Right ventricle myocardium inferior (tissue), 1 donor: ENCODE measurements around the gene ARHGAP32. TPM values are rescaled to one million over a fixed set of nuclear protein-coding genes. Genes with fewer than 3 reads are reported as not detected.
"Not testable (repeated sequence)": the region's sequence is repeated elsewhere in the genome, so short reads cannot be mapped to it uniquely, and the experiment has no call there.

Experiments used
- ATAC-seq: fragments of 200-7000 bp; cut with Tn5 transposase; one replicate; pipeline ENCODE4 v1.9.1; 2020; ENCODE audit warnings: mild to moderate bottlenecking, moderate library complexity
- DNase-seq: peaks from one replicate; pipeline ENCODE4 v3.0.0; 2021; ENCODE audit errors: missing footprints
- intact Hi-C: fragments of 100-400 bp; cut with DNase I; formaldehyde crosslinking; loops from one replicate; pipeline ENCODE4 v1.11.0; 2022
- total RNA-seq: library from RNA; stranded (reverse); fragmentation: NEBNext Ultra II Directional; extraction: Animal tissue kit (Norgen Biotek cat#: 25700); gene quantifications from one replicate; pipeline ENCODE4 v1.2.1, GENCODE V29; 2021
- donor health status: DM: no; HTN: yes; CAD: no; lungs with severe emphysema.

ARHGAP32 gene
- total RNA-seq, 1 donor from 2014 or later, result 6.4 TPM

DNA sequence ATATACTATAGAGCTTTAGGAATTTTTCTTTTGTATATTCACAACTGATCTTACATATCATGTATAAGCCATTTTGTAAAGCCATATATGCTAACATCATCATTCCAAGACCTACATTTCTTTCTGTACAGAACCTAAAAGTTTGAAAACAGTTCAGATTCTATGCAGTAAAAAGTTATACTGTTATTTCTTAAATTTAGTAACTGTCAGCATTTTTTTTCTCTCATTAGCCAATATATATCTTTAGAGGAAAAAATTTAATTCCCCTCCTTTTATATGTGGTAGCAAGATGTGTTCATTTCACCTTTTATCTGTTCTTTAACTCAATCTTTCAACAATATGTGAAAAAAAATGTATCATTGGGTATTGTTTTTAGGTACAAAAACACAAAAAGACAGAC is 129.0 kb downstream of the ARHGAP32 start:
- no peak for ATAC-seq
- intact Hi-C loops, result no loop called here
- no peak for DNase-seq

DNA sequence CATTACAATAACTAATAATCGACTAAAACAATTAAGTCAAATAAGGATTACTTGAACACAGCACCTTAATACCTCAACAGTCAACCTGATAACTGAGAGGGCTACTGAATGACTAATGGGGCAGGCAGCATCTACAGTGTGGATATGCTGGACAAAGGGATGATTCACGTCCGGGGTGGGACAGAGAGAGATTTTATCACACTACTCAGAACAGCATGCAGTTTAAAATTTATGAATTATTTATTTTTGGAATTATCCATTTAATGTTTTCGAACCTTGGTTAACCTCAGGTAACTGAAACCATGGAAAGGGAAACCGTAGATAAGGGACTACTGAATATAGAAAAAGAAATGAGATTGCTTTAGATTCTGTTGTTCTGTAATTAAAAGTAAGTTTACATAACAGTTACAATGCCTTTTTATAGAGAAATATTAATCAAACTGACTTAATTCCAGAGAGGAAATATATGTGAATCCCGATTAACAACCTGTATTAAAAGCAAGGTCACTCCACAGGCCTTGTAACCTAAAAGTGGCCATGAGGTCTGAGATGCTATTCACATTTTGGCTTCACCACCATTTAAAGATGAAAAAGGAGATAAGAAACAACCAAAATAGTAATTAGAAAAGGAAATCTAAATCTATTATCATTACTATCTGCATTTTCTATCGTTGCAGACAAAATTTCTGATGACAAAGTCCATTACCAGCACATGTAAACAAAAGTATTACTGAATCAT is 130.5 kb downstream of the ARHGAP32 start:
- DNase-seq (no peak), ATAC-seq (no peak)
- intact Hi-C loops, result no loop called here

DNA sequence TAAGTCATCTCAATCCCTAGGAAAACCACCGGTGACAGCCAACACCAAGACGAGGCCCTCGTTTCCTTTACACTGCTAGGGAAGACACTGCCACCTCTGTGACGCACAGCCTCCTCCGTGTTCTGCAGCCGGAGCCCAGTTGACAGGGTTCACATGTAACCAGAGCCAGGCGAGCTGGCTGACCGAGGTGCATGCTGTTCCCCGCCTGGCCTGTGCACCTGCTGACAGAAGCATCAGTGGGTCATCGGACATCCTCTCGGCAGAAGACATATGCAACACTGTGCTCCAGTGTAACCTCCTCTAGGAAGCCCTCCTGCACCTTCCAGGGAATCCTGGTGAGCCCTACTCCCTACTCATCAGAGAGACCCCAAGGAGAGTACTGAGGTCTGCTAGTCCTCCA is 135.2 kb downstream of the ARHGAP32 start:
- ATAC-seq (no peak), DNase-seq (no peak)
- intact Hi-C loops, result no loop called here

DNA sequence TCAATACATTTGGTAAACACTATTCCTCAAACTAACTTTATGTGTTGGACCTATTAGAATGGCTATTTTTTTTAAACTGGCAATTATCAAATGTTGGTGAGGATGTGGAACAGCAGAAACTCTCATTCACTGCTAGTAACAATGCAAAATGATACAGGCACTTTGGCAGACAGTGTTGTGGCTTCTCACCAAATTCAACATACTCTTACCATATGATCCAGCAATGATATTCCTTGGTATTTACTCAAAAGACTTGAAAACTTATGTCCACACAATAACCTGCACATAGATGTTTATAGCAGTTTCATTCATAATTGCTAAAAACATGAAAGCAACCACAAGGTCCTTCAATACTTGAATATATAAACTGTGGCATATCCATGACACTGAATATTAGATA is 136.9 kb downstream of the ARHGAP32 start:
- ATAC-seq, result no peak
- no peak for DNase-seq
- intact Hi-C loops, result no loop called here

DNA sequence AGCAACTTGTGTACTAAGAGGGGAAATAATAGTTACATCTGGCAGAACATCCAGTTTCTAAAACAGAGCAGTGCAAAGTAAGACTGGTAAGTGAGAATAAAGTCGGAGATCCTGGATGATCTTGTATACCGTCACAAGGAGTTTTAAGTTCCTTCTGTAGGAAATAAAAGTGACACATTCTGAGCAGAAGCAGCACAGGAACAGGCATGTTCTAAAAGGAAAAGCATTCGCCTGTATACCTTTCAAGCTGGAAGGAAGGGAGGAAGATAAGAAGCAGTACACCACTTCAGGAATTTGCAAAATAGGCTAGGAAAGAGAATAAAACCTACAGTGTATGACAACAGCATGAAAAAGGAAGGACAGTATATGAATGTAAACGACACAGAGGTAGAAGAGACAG is 143.2 kb downstream of the ARHGAP32 start:
- DNase-seq (no peak), ATAC-seq (no peak)
- intact Hi-C loops, result no loop called here

DNA sequence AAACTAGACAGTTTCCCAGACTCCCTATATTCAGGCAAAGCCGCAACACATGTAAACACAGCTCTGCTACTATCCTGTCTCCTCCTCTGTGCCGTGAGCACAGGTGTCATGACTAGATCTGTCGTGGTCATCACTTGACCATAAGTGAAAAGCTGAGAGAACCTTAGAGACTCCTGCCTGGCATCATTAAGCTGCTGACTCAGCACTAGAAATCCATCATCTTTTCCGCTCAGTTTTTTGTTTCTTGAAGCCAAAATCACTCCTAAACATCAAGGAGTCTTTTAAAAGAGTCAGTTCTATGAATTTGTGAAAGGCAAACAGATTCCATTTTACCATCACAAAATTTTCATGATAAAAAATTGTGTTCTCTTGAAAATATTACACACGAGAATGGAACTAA is 147.0 kb downstream of the ARHGAP32 start:
- DNase-seq (no peak), ATAC-seq (no peak)
- intact Hi-C loops, result no loop called here

DNA sequence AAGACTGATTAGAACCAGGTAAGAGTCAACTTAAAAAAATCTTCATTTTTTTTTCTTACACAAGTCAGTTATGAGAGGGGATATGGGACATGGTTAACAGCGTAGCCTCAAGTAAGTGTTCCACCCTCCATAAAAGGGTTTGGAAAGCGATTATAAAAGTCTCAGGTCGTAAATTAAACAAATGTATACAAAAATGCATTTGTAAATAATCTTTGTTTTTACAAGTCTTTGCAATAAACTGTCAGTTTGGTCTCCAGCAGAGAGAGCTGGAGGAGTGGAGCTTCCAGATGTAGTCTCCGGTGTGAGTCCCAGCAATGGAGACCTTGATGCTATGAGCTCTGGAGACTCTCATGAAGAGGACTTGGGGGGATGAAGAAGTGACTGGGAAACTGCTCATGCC is 149.6 kb downstream of the ARHGAP32 start:
- intact Hi-C loops, result no loop called here
- DNase-seq (no peak), ATAC-seq (no peak)

DNA sequence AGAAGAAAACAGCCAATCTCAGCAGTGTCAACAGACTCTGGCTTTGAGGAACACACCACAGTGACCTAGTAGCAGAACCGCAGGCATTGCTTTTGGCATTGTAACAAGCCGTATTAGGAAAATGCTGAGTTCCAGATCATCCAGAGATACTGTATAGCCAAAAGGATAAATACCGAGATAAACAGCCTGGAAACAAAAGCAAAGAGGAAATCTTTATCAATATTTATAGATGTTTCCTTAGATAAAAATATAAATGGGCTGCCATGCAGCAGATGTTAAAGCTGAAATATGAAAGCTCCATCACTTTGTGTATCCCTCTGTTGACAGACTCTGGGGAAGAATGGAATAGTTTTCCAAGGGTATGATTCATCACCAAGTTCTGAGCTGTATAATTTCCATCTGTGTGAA is 150.5 kb downstream of the ARHGAP32 start:
- no peak for DNase-seq
- intact Hi-C loops, result no loop called here
- ATAC-seq, result peak; percentile 60

DNA sequence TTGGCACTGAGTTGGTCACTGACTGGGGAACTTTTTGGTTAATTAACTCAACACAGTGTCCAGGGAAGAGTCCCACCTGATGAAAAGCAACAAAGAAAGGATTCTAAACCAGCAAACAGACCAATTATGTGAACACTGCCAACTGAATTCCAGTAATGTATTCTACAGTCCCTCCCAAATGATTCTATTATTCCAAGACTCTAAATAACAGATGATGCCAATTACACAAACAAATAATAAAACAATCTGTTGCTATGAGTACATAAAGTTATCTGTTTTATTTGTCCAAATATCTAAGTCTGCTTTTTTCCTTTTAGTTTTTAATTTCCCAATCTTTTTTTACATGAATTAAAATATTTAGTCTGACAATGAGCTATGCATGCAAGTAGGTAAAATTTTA is 151.2 kb downstream of the ARHGAP32 start:
- intact Hi-C loops, result no loop called here
- ATAC-seq (no peak), DNase-seq (no peak)

DNA sequence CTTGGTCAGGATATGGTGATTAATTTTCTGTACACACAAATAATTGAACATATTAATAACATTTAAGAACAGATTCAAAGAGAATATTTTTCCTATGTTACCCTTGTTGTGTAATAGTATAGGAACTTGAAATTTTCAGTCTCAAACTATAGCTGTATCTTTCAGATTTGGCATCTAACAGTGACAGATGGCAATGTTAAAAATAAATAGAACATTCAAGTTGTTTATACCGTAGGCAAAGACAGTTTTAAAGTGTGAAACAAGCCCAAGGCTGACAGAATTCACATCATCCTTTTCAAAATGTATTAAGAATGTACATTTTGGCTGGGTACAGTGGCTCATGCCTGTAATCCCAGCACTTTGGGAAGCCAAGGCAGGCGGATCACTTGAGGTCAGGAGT is 156.9 kb downstream of the ARHGAP32 start:
- ATAC-seq (no peak), DNase-seq (no peak)
- intact Hi-C loops, result no loop called here

DNA sequence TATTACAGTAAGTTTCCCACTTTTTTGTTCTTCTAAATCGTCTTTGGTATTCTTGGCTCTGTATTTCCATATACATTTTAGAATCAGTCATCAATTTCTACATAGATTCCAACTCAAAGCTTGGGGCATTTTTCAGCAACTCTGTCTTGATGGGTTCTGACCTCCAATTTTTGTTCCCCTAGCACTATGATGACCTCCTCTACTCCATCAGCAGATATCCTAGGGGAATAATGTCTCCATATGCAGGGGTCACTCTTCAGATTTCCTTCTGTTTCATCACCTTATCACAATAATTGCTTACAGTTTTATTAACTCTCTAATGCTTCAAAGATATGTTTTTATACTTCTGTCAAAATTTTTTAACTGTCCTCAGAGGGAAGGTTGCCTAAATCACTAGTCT is 158.1 kb downstream of the ARHGAP32 start:
- intact Hi-C loops, result no loop called here
- ATAC-seq (no peak), DNase-seq (no peak)

DNA sequence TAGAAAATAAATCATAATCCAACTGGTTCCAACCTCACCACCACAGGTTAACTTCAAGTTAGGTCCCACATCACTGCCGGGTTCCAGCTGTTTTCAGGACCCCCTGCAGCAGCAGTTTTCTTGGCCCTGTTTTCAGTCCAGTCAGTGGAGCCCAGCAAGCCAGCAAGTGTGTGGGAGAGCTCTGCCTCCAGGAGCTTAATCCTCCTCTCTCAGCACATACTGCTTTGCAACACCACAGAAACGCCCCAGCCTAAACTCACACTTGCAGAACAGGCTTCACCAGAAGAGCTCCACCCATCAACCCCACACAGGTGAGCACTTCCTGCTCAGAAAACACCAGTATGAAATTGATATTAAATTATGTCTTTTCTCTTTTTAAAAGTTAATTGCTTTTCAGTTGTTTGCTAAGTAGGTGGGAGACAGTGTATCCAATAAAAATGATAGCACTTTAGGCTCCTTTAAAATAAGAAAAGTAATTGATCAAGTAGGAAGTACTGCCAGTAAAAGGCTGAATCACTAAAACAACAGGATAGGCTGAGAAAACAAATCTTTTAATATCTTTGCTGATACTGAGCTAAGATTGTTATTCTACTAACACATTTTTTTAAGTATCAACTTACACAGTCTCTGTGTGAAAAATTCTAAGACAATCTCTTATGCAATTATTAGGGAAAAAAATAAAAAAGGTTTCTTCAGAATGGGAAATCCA is 168.0 kb downstream of the ARHGAP32 start:
- ATAC-seq (no peak), DNase-seq (no peak)
- intact Hi-C loops, result no loop called here

DNA sequence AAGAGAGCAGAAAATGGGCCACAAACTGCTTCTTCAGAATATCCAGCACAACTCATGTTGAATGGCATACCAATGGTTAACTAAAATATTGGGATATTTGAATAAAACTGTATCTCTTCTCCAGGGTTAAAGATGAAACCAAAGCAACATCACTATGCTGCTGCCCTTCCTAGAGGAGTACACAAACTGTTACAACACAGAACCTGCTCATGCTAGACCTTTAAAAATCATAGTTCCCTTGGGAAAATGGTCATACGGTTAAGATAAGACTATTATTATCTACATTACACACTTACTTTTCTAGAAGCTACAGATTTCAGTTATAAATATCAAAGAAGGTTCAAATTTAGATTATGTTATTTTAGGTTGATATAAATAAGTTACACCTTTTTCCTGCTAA is 170.8 kb downstream of the ARHGAP32 start:
- no peak for ATAC-seq
- DNase-seq, result no peak
- intact Hi-C loops, result no loop called here

DNA sequence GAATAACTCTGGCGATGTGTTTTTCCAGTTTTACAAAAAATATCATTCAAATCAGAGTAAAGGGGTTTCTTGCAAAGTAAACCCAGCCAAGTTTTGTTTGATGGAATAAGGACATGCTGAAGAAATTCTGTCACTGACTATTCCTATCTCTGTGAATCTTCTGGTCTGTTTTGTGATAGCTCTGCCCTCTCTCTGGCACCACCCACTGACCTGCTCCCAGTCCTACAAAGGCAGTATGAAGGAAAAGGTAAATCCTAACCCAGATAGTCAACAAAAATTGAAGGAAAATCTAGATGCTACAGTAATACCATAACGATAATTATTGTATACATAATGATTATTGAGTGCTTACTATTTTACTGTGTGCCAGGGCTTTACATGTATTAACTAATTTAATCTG is 173.1 kb downstream of the ARHGAP32 start:
- no peak for ATAC-seq
- no peak for DNase-seq
- intact Hi-C loops, result no loop called here

DNA sequence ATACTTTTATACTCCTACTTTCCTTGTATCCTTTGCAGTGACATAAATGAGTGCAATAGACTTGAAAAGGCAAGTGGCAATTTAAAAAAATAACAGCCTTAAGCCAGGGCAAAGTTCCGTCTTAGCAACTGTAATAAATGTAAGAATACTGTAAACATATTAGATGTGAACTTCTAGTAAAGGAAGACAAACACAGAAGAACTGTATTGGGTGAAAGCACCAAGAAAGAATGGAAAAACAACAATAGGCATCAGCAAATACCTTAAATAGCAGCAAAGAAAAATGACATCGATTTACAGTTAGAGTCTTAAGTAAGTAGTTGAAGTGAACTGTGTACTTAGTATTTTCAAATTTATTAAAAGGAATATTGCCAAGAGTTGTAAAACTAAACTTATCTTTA is 174.0 kb downstream of the ARHGAP32 start:
- ATAC-seq (no peak), DNase-seq (no peak)
- intact Hi-C loops, result no loop called here

DNA sequence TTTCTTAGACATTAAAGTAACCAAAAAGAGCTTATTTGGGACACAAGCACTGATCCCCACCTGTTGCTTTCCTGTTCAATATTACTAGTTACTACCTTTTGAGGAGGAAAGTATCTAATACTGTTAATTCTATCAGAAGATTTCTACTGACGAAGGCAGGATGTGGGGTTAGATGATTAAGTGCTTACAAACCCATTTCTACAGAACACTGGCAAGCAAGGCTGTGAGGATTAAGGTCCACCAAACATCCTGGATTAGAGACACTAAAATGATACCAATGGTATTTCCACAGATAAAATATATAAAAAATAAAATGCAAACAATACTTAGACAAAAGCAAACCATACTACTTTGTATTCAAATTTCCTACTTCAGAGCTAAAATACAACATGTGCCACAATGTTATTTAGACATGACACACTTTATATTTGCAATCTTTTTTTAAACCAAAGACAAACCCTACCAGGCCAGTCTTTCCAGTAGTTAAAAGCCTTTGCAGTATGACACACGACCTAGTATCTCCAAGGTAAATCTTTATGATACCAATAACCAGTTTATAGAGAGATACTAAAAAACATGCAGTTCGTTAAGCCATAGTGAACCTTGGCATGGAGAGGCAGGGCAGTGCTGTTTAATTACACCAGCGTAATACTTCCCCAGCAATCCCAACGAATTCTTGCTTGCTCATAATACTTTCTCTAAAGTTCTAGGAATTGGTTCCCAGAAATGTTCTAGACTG is 178.2 kb downstream of the ARHGAP32 start:
- DNase-seq (no peak), ATAC-seq (no peak)
- intact Hi-C loops, result no loop called here

DNA sequence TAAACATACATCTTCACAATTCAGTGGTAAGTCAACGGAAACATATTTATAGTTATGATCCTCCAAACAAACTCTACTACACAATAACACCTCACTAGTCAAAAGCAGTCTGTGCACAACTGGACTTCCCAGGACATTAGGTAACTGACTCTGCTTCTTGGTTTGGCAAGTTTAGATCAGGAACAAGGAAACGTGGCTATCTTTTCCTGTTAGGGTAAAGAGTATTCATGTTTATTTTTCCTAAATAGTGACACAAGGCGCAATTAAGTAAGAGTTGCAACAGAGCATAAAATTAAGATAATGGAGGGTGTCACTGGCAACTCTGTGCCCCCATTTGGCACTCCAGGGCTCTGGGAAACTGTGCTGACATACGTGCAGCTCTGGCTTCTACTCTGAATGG is 179.2 kb downstream of the ARHGAP32 start:
- no peak for DNase-seq
- no peak for ATAC-seq
- intact Hi-C loops, result no loop called here

DNA sequence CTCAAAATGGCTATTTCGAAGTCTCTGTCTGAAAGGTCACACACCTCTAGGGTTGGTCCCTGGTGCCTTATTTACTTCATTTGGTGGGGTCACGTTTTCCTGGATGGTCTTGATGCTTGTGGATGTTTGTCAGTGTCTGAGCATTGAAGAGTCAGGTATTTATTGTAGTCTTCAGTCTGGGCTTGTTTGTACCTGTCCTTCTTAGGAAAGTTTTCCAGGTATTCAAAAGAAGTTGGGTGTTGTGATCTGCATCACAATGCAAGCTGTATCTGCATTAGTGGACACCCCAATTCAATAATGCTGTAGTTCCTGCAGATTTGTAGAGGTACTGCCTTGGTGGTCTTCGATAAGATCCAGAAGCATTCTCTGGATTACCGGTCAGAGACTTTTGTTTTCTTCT is 186.0 kb downstream of the ARHGAP32 start:
- intact Hi-C loops, result no loop called here
- ATAC-seq (no peak), DNase-seq (no peak)

DNA sequence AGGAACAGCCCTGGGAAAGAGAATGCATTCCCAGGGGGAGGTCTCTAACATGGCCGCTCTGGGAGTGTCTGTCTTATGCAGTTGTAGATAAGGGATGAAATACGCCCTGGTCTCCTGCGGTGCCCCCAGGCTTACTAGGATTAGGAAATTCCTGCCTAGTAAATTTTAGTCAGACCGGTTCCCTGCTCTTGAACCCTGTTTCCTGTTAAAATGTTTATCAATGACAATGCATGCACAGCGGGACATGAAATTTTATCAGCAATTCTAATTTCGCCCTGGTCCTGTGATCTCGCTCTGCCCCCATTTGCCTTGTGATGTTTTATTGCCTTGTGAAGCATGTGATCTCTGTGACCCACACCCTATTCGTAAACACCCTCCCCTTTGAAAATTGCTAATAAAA is 193.0 kb downstream of the ARHGAP32 start:
- intact Hi-C loops, ATAC-seq, DNase-seq: not testable (repeated sequence)
